CD4-positive, alpha-beta T cell treated with Interferon gamma for 1 hour (primary cell): Measurements from ENCODE around the gene ITPRID1.

Experiments
- DNase-seq: peaks from one replicate; pipeline ENCODE4 v3.0.0-alpha.2; 2020

Gene ITPRID1

DNA sequence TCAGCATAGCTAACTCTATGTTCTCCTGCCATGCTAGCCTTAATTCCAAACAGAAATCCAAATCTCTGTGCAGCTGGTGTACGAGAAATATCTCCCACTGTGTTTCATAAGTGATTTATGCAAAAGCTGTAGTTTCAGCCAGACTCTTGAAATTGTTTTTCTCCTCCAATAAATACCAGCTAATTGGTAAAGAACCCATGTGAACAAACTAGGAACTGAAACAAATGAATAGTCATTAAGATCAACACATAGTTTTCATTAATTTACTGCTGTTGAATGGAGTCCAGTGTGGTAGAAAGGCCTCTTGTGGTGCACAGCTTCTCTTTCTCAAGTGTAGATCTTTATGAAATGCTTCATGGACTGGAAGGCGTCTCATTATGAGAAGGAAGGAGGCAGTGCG, 191.5 kb downstream of the ITPRID1 start:
- no peak for DNase-seq

DNA sequence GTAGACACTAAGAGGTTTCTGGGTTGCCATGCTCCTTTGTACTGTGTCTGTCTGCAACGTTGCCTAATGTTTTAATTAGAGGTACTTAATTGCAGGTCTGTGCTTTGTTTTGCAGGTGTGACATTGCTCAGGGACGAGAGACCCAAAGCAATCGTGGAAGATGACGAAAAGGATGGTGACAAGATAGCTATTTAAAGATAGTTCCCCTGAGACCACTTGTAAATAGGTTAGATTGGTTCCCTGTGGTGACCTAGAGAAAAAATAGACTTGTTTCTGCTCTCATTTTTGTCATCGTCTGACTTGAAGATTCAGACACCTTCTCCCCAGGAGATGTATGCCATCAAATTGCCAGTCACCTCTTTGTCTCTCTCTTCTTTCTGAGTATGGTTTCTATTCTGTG, 193.2 kb downstream of the ITPRID1 start:
- DNase-seq, result no peak
